Inflammatory macrophage (primary cell): Measurements from ENCODE around the gene HNRNPH3.
"Not testable (repeated sequence)": the region's sequence is repeated elsewhere in the genome, so short reads cannot be mapped to it uniquely, and the experiment has no call there.

Experiments used
- DNase-seq, 2 donors: peaks; one replicate each; pipeline ENCODE4 v3.0.0-alpha.2; 2020 to 2022
- total RNA-seq, 18 experiments: gene quantifications; one replicate each; lab custom pipeline; 2026; ENCODE audit warnings: mixed read lengths in 6 of 18, inconsistent platforms in 2 of 18; lab: John Stamatoyannopoulos, UW

Gene HNRNPH3, protein sequence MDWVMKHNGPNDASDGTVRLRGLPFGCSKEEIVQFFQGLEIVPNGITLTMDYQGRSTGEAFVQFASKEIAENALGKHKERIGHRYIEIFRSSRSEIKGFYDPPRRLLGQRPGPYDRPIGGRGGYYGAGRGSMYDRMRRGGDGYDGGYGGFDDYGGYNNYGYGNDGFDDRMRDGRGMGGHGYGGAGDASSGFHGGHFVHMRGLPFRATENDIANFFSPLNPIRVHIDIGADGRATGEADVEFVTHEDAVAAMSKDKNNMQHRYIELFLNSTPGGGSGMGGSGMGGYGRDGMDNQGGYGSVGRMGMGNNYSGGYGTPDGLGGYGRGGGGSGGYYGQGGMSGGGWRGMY
- total RNA-seq: 8.0 to 38.4 (median 21.6) reads per million in 18 experiments

DNA sequence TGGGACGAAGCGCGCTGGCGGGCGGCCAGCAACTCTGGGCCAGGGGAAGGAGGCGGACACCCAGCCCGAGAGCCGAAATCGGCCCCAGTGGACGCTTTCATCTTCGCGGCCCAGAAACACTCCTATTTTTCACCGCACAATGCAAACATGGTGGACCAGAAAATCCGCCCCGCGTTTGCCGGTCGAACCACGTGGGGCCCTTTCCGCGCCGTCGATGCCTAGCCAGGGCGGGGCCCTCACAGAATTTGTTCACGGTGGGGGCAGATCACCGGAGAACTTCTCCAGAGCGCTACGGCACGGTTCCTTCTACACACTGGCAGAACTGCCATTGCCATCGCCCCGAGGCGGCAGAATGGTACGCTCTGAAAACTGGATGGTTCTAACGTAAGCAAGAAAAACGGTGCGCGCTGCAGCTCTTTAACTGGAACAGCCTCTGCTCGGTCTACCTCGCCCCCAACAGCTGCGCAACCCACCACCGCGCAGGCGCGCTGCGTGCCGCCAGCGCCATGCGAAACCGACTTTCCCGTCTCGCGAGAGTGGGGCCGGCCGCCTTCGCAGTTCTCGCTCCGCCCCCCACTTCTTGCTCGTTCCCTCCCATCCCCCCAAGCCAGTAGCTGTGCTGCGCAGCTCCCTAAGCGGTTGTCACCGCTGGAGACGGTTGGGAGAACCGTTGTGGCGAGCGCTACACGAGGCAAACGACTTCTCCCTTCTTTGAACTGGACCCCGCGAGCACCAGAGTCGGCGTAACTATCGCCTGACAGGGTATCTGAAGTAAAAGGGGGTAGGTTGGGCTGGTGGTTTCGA lies at the start of gene HNRNPH3:
HNRNPH3 (plus strand) TSS at position 610 of the 804 bp plus-strand sequence. CDS start 5,158 bp downstream, outside the sequence.
- peak; percentile 98 to 99 for DNase-seq

DNA sequence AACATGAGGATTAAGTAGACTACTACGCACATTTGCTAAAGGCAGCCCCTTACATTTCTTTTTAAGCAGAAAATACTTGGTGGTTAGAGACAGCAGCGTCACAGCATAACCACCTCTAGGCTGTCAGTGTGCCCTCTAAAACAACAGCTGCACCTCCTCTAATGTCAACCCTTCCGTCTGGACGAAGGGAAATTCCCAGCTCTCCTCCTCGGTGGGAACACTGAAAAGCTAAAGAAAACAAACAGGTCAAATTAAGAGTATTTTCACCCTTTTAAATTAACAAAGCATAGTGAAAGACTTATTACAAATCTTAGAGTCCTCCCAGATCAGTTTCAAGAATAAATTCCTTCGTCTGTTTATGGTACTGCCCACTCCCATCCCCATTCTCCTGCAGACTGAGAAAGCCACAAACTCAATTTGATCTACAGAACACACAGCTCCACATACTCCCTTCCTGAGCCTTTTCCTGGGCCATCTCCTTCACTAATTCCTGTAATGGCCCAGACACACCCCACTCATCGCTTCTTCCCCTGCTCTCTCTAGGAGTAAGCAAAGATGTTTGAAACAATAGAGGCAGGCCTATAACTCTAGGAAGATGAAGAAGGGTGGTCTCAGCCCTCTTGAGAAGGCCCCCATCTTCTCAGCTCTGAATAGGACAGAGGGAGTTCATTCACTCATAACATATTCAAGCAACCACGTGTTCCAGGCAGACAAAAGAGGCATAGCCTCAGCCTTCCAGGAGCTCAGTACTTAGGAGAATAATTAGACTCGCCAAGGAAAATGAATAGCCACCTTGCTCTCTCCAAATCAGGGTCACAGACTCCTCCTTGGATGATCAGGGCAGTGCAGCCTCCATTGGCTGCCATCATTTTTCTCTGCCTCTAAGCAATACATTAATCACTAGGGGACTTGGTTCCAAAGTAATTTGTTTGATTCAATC lies 47.5 kb upstream of the HNRNPH3 start:
- no peak for DNase-seq

DNA sequence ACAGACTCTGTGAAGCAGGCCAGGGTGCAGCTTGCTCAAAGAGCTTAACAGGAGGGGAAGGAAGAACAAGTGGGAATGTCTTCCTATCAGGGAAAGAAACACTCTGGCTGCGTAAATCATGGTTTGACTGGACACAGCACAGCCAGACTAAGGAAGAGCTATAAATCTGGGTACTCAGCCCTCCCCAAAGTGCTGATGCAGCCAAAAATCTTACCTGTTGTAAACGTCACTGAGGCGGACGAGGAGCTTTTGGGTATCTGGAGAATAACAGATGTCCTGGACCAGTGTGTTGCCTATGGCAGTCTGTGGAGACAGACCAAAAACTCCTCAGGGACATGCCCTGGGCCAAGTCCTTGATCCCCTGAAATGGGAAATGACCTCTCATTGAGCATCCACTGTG lies 43.1 kb upstream of the HNRNPH3 start:
- DNase-seq: no peak

DNA sequence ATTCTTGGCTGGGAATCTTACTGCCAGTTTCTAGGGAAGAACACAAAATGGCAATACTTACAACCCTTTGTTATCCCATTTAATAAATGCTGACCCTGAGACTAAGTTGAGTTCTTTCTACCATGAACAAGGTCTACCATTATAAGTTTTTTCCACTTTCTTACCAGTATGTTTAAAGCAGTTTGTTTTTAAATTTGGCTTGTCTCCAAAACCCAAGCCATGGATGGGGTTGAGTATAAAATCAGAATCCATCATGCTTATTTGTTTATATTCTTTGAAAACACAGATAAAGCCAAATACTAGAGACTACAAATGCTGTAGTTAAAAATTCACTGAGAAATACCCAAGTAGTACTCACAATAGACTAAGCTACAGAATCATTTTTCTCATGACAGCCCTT lies 41.1 kb upstream of the HNRNPH3 start:
- DNase-seq: no peak

DNA sequence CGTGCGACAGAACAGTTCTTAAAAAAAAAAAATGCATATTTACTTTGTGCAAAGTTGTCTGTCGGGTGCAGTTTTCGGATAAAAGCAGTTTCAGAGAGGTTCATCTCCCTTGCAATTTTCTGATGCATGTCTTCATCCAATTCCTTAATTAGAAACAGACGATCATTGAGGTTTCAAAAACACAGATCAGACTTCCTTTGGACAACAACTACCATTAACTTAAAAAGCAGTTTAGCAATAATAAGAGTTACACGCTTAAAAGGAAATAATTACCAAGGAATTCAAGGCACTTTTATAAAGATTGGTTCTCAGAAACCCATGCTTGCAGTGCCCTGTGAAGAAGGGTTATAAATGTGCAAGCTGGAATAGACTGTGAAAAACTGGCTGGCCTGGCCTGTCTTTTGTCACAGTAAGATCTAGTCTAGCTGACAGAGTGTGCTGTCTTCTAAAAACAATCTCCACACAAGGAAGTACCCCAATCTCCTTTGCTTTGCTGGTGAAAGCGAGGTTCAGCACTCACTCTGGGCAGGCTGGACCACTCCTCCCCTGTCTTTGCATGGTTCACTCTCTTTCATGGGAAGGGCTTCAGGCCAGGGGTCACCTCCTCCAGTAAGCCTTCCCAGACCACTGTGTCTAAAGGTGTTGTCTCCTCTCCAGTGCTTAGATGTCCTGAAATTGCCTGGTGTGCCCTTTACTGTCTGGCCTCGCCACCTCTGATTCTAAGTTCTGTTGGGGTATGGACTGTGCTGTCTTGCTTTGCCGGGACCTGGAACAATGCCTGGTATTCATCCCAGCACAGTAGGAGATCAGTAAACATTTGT lies 34.8 kb upstream of the HNRNPH3 start:
- DNase-seq: no peak

DNA sequence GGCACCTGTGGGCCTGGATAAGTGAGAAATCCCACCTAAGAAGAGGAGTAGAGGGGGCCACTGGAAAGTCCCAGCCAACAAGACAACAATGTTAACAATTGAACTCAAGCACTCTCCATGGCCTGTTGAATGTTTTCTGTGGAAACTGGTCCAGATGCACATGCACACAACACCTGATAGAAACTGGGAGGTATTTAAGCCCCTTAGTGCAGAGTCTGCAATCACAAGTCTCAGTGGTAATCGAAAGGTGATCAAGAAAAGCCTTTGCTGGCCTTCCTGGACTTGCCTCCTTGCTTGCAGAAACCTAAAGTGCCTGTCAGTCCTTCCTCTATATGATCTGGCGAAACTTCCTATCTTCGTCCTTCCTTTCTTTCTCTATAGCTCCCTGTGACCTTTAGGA lies 30.6 kb upstream of the HNRNPH3 start:
- peak in 1 of 2 donors; percentile 4 for DNase-seq

DNA sequence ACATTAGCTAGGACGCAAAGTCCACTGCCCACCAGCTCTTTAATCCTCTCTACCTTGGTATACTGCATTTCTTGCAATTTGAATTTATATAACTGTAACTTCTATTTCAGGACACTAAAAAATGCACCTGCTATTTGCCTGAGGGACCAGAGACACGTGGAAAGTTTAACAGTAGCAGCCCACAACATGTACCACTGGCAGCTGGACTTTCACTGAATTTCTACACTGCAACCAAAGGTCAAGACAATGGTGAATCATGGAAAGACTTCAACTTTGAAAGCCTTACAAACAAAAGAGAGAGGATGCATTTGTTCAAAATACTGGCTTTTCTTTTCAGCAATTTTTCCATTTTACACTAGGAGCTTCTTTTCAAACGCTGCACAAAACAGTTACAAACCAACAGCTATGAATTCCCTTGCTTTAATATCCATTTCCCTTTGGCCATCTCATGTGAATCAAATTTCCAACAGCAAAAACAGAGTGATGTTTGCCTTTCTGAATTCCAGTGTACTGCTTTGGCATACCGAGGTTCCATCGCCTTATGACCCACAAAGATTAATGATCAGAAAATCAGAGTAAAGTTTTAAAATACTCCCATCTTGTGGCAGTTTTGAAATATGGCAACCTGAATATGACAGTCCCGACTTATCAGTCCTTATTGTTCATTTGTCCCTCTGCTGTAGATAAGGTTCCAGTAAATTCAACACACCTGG lies 29.9 kb upstream of the HNRNPH3 start:
- DNase-seq: peak; percentile 32 to 64

DNA sequence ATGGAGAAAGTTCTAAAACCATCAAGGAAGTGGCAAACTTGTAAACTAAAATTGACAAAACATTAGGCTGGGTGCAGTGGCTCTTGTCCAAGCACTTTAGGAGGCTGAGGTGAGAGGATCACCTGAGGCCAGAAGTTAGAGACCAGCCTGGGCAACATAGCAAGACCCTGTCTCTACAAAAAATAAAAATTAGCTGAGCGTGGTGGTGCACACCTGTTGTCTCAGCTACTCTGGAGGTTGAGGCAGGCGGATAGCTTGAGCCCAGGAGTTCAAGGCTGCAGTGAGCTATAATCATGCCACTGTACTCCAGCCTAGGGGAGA lies 29.4 kb upstream of the HNRNPH3 start:
- no peak for DNase-seq

DNA sequence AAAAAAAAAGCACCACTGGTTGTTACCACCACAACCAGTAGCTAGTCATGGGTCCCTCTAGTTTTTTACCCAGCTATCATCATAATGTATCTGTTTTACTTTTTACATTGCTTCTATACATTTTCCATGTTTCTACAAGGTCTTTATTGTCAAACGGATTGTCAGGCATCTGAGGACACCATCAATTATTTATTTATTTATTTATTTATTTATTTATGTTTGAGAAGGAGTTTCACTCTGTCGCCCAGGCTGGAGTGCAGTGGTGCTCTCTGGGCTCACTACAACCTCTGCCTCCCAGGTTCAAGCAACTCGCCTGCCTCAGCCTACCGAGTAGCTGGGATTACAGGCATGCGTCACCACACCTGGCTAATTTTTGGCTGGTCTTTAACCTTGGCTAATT lies 29.0 kb upstream of the HNRNPH3 start:
- DNase-seq: no peak

DNA sequence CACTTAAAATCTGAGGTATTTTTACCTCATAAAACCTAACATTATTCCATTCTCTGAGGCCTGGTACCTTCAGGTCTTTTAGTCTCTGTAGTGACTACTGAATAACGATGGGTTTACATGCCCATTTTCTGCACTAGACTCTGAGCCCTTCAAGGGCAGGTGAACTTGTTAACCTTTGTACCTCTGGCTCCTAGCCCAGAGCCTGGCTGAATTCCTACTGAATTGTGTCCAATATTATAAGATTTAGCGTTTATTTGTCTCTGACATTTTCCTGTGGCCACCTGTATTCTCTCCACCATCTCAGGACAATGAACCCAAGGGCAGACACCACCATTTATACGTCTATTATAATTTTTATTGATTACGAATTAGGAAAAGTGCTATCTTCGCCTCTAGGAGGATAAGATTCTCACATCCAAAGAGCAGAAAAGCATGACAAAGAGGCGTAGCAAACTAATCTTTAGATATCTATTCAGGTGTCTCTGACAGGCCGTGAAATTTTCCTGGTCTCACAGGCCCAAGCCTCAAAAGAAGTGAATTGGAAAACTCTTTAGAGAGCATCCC lies 27.9 kb upstream of the HNRNPH3 start:
- DNase-seq: no peak

DNA sequence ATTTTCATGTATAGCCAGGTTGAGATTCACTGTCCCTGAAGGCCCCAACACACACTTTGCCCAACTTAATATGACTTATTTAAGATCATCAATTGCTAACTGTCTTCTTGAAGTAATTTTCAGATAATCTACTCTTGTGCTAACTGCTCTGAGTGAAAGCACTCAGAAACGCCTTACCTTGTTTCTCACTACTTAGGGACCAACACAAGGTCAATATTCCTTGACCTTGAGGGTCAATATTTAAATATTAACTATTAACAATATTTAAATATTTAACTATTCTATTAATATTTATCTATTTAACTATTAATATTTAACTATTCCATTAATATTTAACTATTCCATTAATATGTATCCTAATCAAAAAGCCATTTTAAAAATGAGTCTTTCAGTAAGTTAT lies 26.0 kb upstream of the HNRNPH3 start:
- no peak for DNase-seq

DNA sequence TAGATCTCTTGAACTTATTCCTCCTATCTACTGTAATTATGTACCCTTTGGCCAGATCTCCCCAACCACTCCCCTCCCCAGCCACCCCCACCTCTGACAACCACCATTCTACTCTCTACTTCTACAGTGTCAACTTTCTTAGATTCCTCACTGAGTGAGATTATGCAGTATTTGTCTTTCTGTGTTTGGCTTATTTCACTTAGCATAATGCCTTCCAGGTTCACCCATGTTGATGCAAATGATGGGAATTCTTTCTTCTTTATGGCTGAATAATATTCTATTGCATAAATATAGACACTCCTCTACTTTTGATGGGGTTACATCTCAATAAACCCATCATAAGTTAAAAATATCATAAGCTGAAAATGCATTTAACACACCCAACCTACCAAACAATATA lies 21.3 kb upstream of the HNRNPH3 start:
- DNase-seq: no peak

DNA sequence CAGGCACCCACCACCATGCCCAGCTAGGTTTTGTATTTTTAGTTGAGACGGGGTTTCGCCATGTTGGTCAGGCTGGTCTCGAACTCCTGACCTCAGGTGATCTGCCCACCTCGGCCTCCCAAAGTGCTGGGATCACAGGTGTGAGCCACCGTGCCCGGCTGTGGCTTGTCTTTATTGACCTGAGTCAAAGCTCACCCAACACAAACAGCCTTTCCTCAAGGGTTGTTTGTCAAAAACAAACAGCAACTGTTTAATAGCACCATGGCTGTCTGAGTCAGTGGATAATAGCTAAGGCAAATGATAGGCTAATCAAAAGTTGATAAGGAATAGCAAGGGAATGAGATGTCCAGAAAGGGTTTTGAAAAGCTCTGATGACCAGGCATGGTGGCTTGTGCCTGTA lies 16.9 kb upstream of the HNRNPH3 start:
- DNase-seq: not testable (repeated sequence)

DNA sequence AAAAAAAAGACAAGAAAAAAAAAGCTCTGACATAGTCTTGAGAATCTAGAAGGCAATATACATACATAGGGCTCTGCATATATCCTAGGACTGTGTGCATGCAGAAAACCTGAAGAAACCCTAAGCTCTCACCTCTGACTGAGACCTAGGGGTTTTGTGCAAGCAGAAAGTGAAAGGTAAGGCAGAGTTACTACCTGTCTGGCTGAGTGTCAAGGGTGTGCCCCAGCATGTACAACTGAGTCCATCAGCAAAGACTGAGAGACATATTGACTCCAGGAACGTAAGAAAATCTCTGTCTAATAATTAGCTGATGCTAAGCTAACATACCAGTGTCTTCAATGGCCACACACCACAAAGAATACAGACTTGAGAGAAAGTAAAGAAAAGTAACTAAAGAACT lies 16.3 kb upstream of the HNRNPH3 start:
- DNase-seq: no peak

DNA sequence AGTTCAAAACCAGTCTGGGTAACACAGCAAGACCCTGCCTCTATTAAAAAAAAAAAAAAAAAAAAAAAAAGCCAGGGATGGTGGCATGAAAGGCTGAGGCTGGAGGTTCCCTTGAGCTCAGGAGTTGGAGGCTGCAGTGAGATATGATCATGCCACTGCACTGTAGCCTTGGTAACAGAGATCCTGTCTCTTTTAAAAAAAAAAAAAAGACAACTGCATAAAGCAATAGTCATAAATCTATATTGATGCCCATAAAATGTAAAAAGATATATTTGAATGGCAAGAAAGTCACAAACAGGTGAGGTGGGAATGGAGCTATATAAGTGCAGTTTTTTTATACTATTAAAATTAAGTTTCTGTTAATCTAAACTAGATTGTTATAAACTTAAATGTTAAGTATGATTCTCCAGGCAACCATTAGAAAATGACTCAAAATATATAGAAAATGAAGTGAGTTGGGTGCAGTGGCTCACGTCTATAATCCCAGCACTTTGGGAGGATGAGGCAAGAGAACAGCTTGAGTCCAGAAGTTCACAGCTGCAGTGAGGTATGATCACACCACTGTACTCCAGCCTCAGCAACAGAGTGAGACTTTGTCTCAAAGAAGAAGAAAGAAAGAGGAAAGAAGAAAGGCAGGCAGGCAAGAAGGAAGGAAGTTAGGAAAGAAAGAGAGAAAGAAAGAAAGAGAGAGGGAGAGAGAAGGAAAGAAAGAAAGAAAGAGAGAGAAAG lies 13.4 kb upstream of the HNRNPH3 start:
- DNase-seq: no peak

DNA sequence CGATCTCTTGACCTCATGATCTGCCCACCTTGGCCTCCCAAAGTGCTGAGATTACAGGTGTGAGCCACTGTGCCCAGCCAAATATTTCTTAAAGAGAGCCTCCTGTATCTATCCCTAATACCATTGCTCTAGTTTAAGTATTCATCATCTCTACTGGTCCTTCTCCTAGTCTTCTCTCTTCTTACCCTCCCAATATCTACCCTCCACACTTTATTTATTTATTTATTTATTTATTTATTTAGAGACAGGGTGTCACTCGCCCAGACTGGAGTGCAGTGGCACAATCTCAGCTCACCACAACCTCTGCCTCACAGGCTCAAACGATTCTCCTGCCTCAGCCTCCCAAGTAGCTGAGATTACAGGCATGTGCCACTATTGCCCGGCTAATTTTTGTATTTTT lies 7.5 kb upstream of the HNRNPH3 start:
- DNase-seq: not testable (repeated sequence)

DNA sequence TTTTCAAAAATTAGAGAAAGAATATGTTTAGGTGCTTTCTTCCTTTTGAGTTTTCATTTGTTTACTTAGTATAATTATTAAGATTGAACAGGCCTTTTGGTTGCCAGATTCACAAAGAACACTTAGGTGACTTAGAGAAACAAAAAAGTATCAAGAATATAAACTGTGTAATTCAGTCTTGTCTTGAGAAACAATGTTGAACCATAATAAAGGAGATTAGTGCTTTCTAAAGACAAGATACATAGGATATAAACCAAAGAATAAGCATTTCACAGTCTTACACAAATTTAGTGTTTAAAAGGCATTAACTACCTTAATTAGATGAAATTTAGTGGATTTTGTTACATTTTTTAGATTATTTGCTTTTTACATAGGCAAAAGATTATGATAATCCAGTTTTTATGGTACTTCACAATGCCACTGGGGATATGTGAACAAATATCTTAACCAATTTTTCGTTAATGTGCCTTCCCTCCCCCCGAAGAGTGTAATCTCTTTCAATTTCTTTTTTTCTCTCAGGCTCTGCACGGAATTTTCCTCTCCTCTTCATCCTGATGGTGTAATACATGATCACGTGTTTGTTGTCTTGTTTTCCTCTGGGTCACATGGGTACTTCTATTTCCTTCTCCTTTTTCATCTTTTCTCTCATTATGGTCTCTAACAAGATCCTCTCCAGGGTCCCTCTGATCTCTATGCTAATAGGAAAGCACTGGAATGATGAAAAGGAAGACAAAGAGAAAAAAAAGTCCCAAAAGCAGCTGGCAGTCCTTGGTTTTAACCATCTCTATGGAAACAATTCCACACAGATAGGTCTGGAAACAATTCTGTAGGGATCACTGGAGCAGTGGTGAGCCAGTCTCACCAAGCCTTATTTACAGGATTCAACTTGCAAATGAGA lies 3.7 kb upstream of the HNRNPH3 start:
- peak; percentile 60 to 81 for DNase-seq

DNA sequence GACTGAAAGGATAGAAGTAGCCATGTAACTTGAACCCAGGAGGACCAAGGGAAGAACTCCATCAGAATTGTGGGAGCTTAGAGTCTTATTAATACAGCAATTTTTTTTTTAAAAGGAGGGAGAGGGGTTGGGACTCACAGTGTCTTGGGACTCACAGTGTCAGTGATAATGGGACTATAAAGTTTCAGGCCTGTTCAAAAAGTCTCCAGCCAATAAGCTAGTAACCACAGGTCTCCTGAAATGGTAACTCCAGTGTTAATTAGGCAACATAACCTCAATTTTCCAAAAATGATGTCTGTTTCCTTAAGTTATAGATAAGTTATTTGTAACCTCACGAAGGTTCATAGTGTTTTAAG lies 2.4 kb upstream of the HNRNPH3 start:
- no peak for DNase-seq

DNA sequence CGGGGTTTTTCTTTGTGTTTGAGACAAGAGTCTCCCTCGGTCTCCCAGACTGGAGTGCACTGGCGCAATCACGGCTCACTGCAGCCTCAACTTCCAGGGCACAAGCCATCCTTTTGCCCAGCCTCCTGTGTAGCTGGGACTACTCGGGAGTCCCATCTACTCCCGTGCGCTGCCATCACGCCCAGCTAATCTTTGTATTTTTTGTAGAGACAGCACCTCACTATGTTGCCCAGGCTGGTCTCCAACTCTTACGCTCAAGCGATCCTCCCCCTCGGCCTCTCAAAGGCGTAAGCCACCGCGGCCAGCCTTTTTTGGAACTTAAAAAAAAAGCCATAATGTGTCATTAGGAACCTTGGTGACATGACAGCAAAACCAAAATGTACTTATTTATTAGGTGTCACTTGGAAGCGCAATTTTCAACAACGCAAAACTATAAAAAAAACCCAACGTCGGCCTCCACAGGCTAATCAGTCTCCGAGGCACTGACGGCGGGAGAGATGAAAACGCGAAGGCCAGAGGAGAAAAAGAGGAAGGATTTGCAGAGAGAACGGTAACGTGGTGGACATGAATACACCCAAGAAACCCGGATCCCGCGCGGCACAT lies 911 bp upstream of the HNRNPH3 start:
- peak in 1 of 2 donors; percentile 4 for DNase-seq
